Measurements from ENCODE around the gene RELL1. TPM values are rescaled to one million over a fixed set of nuclear protein-coding genes. Genes with fewer than 3 reads are reported as not detected.

The RELL1 gene
- total and polyA plus RNA-seq, 10 of the 15 experiments (the other 5 are each of a cell fraction or from before 2014, with no cell fraction given): 0.20 to 10.9 (median 3.9) TPM

GRCh38 chr4:37732526-37733186, 46.5 kb upstream of the RELL1 start (continued):
- TF ChIP-seq CEBPZ (IDR thresholded peaks at IDR 0.05; ENCODE audit: low read depth, low read length) (no peak), JUNB (IDR thresholded peaks at IDR 0.05) (peak; percentile 83), ZNF592 (IDR thresholded peaks at IDR 0.05) (no peak), BRCA1 (IDR thresholded peaks at IDR 0.05; ENCODE audit: low read depth, low read length) (no peak), CUX1 (IDR thresholded peaks at IDR 0.05; ENCODE audit: insufficient replicate concordance, low read depth, low read length) (no peak), ZBTB40 (IDR thresholded peaks at IDR 0.05; ENCODE audit: borderline replicate concordance) (no peak), IRF4 (IDR thresholded peaks at IDR 0.05; ENCODE audit: low read depth, low read length) (peak; percentile 72; the same call in 1 of the 2 replicates), ATF2 (IDR thresholded peaks at IDR 0.05; ENCODE audit: low read length) (peak; percentile 33; the same call in 1 of the 2 replicates)
